ENCODE measurements around the gene TRABD2B.

The TRABD2B gene

GRCh38 chr1:47725000-47725473, 272.1 kb downstream of the TRABD2B start:
- no peak for DNase-seq (ENCODE audit: low read depth)

GRCh38 chr1:47724432-47724999, 272.7 kb downstream of the TRABD2B start:
- DNase-seq (ENCODE audit: low read depth): no peak

- DNase-seq (ENCODE audit: low read depth): no peak
Measured at GRCh38 chr1:47722909-47723580, 274.1 kb downstream of the TRABD2B start.

DNA sequence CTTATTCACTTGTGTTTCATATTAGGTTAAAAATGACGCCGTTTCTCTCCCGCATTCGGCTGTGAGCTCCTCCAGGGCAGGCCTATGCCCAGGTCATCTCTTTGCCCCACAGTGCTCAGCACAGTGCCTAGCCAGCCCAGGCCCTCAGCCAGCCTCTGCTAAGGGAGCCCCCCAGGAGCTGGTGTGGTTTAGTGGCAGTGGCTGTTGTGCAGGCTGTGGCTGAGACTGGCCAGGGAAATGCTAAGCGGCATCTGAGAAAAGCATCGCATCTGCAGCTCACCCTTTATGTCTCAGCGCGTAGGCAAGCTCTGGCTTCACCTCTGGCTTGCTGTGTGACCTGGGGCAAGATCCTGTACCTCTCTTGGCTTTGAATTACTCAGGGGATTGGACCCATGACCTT, 275.1 kb downstream of the TRABD2B start:
- DNase-seq (ENCODE audit: low read depth): no peak

- no peak for DNase-seq (ENCODE audit: low read depth)
Measured at GRCh38 chr1:47720111-47720510, 277.1 kb downstream of the TRABD2B start.

DNA sequence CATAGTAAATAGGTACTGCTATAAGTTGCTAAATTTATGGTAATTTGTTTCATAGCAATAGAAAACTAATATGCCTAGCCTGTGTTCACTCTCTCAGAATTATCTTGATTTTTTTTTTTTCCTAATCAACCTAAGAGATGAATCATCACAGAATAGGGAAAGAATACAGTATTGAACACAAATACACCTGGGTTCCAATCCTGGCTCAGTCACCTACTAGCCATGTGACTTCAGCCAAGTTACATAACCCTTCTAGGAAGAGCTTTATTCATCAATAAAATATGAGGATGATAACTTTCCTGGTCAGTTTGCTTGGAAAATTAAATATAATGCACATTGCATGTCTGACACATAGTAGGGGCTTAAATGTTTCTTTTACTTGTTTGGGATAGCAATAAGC, 279.8 kb downstream of the TRABD2B start:
- DNase-seq (ENCODE audit: low read depth): no peak

GRCh38 chr1:47713975-47714767, 283.0 kb downstream of the TRABD2B start:
- no peak for DNase-seq (ENCODE audit: low read depth)

- no peak for DNase-seq (ENCODE audit: low read depth)
Measured at GRCh38 chr1:47713333-47713953, 283.7 kb downstream of the TRABD2B start.

- DNase-seq (ENCODE audit: low read depth): no peak
Measured at GRCh38 chr1:47712596-47713299, 284.4 kb downstream of the TRABD2B start.

- no peak for DNase-seq (ENCODE audit: low read depth)
Measured at GRCh38 chr1:47711848-47712492, 285.2 kb downstream of the TRABD2B start.

GRCh38 chr1:47711184-47711847, 285.9 kb downstream of the TRABD2B start:
- no peak for DNase-seq (ENCODE audit: low read depth)

Data from activated T-helper 9 cell treated with anti-CD3 and anti-CD28 coated beads, Interleukin-2, amount 50 U/mL, for 16 hours (primary cell).